Measurements from ENCODE around the gene IER3IP1. TPM values are rescaled to one million over a fixed set of nuclear protein-coding genes. Genes with fewer than 3 reads are reported as not detected.

IER3IP1 gene
- total RNA-seq, 2 donors from 2014 or later = 6.1 to 10.3 TPM

DNA sequence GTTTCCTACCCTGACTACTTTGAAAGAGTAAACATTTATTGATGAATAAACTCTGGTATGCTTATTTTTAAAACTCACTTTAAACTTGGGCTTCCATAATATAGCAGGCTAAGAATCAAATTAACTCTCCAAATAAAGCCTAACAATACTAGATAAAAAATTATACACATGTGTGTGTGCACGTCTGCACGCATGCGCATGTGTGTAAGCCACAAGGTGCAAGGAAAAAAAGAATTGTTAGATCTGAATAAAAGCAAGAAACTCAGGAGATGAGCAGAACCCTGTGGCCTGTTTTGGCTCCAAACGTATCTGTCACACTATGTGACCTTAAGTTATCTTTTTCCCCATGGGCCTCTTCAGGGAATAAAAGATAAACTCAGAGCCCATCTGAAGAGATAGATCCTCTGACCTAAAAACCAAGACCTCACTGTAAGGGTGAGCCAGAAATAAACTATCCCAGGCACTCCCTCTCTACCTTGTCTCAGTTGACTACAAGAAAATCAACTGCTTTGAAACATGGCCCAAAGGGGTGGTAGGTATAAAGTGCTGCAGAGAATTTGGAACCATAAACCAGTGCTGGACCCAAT, 32.2 kb downstream of the IER3IP1 start:
- WGBS, 2 experiments (ENCODE audit: insufficient coverage in 1 of 2, insufficient read length in 1 of 2) = 82 to 93% methylated on average over 3 to 4 of the region's 4 CpGs
- no peak overlapping the region for H3K9ac ChIP-seq (ENCODE audit: extremely low read depth, low read length, poor library complexity, severe bottlenecking)
- H3K27ac ChIP-seq (ENCODE audit: low read depth, low read length) = no peak overlapping the region
- Mint-ChIP-seq H3K4me1 (no peaks in the 10 kb centered on the region), H3K27ac (no peak overlapping the region), H3K9me3 (no peaks in the 10 kb centered on the region), H3K4me3 (no peak overlapping the region), H3K27me3 (ENCODE audit: insufficient read depth) (no peaks in the 10 kb centered on the region), H3K36me3 (ENCODE audit: low read depth) (peaks cover 18% of the 10 kb centered on the region)
- no peaks in the 10 kb centered on the region for H3K4me1 ChIP-seq (ENCODE audit: control insufficient read depth, insufficient read depth, low read length)
- H3K4me3 ChIP-seq (ENCODE audit: low read length) = no peak overlapping the region
- DNase-seq = no peak
- peaks cover 4% of the 10 kb centered on the region for H3K36me3 ChIP-seq (ENCODE audit: control insufficient read depth, insufficient read depth, low read length)
- no peaks in the 10 kb centered on the region for H3K9me3 ChIP-seq (ENCODE audit: control insufficient read depth, low read length)
- no peaks in the 10 kb centered on the region for H3K27me3 ChIP-seq (ENCODE audit: control insufficient read depth, insufficient read depth, low read length, poor library complexity, severe bottlenecking)
- TF ChIP-seq, protein P1, sequence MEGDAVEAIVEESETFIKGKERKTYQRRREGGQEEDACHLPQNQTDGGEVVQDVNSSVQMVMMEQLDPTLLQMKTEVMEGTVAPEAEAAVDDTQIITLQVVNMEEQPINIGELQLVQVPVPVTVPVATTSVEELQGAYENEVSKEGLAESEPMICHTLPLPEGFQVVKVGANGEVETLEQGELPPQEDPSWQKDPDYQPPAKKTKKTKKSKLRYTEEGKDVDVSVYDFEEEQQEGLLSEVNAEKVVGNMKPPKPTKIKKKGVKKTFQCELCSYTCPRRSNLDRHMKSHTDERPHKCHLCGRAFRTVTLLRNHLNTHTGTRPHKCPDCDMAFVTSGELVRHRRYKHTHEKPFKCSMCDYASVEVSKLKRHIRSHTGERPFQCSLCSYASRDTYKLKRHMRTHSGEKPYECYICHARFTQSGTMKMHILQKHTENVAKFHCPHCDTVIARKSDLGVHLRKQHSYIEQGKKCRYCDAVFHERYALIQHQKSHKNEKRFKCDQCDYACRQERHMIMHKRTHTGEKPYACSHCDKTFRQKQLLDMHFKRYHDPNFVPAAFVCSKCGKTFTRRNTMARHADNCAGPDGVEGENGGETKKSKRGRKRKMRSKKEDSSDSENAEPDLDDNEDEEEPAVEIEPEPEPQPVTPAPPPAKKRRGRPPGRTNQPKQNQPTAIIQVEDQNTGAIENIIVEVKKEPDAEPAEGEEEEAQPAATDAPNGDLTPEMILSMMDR (conservative IDR thresholded peaks at IDR 0.05) = no peak

DNA sequence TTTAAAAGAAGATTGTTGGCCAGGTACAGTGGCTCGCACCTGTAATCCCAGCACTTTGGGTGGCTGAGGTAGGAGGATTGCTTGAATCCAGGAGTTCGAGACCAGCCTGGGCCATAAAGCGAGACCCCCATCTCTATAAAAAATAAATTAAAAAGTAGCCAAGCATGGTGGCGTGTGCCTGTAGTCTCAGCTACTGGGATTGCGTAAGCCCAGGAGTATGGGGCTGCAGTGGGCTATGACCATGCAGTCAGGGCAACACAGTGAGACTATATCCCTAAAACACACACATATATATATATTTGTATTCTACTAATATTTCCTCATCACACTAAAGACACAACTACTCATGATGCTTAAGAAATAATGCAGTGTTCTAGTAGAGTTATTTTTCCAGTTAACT, 33.0 kb downstream of the IER3IP1 start:
- H3K36me3 ChIP-seq (ENCODE audit: control insufficient read depth, insufficient read depth, low read length) = peaks cover 4% of the 10 kb centered on the region
- no peaks in the 10 kb centered on the region for H3K27me3 ChIP-seq (ENCODE audit: control insufficient read depth, insufficient read depth, low read length, poor library complexity, severe bottlenecking)
- H3K9me3 ChIP-seq (ENCODE audit: control insufficient read depth, low read length) = no peaks in the 10 kb centered on the region
- Mint-ChIP-seq H3K27ac (no peak overlapping the region), H3K4me1 (no peaks in the 10 kb centered on the region), H3K9me3 (no peaks in the 10 kb centered on the region), H3K36me3 (ENCODE audit: low read depth) (peaks cover 19% of the 10 kb centered on the region), H3K4me3 (no peak overlapping the region), H3K27me3 (ENCODE audit: insufficient read depth) (no peaks in the 10 kb centered on the region)
- no peak overlapping the region for H3K4me3 ChIP-seq (ENCODE audit: low read length)
- no peak for DNase-seq
- no peaks in the 10 kb centered on the region for H3K4me1 ChIP-seq (ENCODE audit: control insufficient read depth, insufficient read depth, low read length)
- H3K9ac ChIP-seq (ENCODE audit: extremely low read depth, low read length, poor library complexity, severe bottlenecking) = no peak overlapping the region
- 83 to 99% methylated on average over 2 to 5 of the region's 5 CpGs for WGBS, 2 experiments (ENCODE audit: insufficient coverage in 1 of 2, insufficient read length in 1 of 2)
- no peak overlapping the region for H3K27ac ChIP-seq (ENCODE audit: low read depth, low read length)
- TF ChIP-seq, protein P1 (conservative IDR thresholded peaks at IDR 0.05) = no peak

DNA sequence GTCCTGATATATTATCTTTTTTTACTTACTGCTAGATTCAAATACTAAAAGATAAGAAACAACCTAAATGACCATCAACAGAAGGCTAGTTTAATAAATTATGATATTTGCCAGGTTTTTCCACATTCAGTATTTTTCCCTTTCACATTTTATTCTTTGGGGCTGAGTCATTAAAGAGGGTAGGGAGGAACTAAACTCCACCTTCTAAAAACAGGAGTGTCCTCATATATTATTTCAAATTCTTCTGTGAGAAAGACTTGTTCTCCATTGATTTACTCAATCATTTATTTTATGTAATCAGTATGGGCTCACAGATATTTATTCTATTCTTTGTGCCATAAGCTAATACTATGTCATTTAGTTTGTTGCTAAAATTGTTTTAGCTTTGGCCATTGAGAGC, 34.9 kb downstream of the IER3IP1 start:
- Mint-ChIP-seq H3K36me3 (ENCODE audit: low read depth) (peaks cover 23% of the 10 kb centered on the region), H3K4me3 (no peak overlapping the region), H3K4me1 (no peaks in the 10 kb centered on the region), H3K27ac (no peak overlapping the region), H3K27me3 (ENCODE audit: insufficient read depth) (no peaks in the 10 kb centered on the region), H3K9me3 (no peaks in the 10 kb centered on the region)
- Histone ChIP-seq H3K4me3 (ENCODE audit: low read length) (no peak overlapping the region), H3K27ac (ENCODE audit: low read depth, low read length) (no peak overlapping the region), H3K27me3 (ENCODE audit: control insufficient read depth, insufficient read depth, low read length, poor library complexity, severe bottlenecking) (no peaks in the 10 kb centered on the region), H3K4me1 (ENCODE audit: control insufficient read depth, insufficient read depth, low read length) (no peaks in the 10 kb centered on the region), H3K36me3 (ENCODE audit: control insufficient read depth, insufficient read depth, low read length) (peaks cover 7% of the 10 kb centered on the region), H3K9ac (ENCODE audit: extremely low read depth, low read length, poor library complexity, severe bottlenecking) (no peak overlapping the region), H3K9me3 (ENCODE audit: control insufficient read depth, low read length) (no peaks in the 10 kb centered on the region)
- DNase-seq = no peak
- TF ChIP-seq, protein P1 (conservative IDR thresholded peaks at IDR 0.05) = no peak

All from endodermal cell (in vitro differentiated cells).